Gastrocnemius medialis (tissue), 4 donors: ENCODE data around the gene LIFR.

Experiments
- POLR2A ChIP-seq, 2 donors: fragments of 450-650 bp; IDR thresholded peaks; one replicate each; pipeline ENCODE4 v1.6.1; 2017; ENCODE audit warnings: antibody characterized with exemption in 2 of 2, mild to moderate bottlenecking in 2 of 2, moderate library complexity in 2 of 2
- TF ChIP-seq, protein P1 (sequence below), 5 experiments: fragments of 450-650 bp in 3 of 5; fragments of 200-600 bp in 2 of 5; sonication (generic) in 2 of 5; IDR thresholded peaks in 4 of 5; conservative IDR thresholded peaks in 1 of 5; 1 replicate in 4 of 5; 2 replicates in 1 of 5; pipeline ENCODE4 v1.5.1; 2016 to 2019; ENCODE audit warnings: antibody characterized with exemption in 5 of 5, mild to moderate bottlenecking in 3 of 5, moderate library complexity in 3 of 5

DNA sequence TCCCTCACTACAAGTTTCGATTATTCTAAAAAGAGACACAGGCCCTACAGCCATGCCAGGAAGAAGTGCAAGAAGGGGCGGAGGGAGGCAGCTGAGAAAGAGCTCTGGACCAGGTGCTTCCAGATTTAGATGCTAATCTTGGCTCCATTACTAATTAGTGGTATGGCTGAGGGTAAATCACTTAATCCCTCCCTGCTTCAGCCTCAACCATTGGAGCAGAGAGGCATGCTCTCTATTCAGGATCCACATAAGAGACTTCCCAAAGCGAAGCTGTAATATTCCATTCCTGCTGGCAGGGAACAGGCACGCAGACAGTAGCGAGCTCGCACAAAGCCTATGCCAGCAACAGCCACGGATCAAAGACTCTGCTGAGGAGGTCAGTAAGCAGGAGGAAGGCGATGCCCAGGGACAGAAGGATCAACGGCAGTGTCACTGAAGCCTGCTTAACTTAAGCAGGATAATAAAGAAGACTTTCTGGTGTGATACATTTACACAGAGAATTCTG lies 24.2 kb downstream of the LIFR start:
- TF ChIP-seq, protein P1, sequence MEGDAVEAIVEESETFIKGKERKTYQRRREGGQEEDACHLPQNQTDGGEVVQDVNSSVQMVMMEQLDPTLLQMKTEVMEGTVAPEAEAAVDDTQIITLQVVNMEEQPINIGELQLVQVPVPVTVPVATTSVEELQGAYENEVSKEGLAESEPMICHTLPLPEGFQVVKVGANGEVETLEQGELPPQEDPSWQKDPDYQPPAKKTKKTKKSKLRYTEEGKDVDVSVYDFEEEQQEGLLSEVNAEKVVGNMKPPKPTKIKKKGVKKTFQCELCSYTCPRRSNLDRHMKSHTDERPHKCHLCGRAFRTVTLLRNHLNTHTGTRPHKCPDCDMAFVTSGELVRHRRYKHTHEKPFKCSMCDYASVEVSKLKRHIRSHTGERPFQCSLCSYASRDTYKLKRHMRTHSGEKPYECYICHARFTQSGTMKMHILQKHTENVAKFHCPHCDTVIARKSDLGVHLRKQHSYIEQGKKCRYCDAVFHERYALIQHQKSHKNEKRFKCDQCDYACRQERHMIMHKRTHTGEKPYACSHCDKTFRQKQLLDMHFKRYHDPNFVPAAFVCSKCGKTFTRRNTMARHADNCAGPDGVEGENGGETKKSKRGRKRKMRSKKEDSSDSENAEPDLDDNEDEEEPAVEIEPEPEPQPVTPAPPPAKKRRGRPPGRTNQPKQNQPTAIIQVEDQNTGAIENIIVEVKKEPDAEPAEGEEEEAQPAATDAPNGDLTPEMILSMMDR (IDR thresholded peaks at IDR 0.05 in 4 of 5, conservative IDR thresholded peaks at IDR 0.05 in 1 of 5) = no peak
- no peak for TF ChIP-seq POLR2A (IDR thresholded peaks at IDR 0.05)
